Stimulated activated CD8-positive, alpha-beta memory T cell treated with anti-CD3 and anti-CD28 coated beads, Interleukin-7, amount 100 ng/mL, for 1 hour (primary cell): ENCODE results near the gene CYB5B.
"Not testable (repeated sequence)": the region's sequence is repeated elsewhere in the genome, so short reads cannot be mapped to it uniquely, and the experiment has no call there.

Experiments used
- DNase-seq, 2 donors: peaks; one replicate each; pipeline ENCODE4 v3.0.0-alpha.2; 2020; ENCODE audit warnings: low read depth in 2 of 2

CYB5B gene

GRCh38 chr16:69410219-69410990, 14.0 kb upstream of the CYB5B start:
- no peak for DNase-seq

GRCh38 chr16:69411064-69411985, 13.1 kb upstream of the CYB5B start:
- DNase-seq = no peak

DNA sequence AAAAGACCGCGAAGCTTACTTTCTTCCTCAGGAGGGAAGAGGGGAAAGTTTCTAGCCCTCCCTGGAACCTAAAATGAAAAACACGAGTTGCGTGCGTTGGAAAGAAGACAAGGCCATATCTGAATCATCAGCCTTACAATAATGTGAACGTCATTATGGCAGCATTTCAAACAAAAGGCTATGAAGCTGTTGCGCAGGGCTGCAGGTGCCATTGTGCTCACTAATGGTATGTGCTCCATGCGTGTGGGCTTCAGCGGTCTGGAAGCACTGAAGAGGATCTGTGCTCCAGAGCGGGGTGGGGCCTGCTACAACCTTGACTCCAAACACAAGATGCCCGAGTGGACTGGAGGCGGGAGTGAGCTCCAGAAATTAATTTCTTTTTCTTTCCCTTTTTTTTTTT, 12.1 kb upstream of the CYB5B start:
- DNase-seq = no peak

DNA sequence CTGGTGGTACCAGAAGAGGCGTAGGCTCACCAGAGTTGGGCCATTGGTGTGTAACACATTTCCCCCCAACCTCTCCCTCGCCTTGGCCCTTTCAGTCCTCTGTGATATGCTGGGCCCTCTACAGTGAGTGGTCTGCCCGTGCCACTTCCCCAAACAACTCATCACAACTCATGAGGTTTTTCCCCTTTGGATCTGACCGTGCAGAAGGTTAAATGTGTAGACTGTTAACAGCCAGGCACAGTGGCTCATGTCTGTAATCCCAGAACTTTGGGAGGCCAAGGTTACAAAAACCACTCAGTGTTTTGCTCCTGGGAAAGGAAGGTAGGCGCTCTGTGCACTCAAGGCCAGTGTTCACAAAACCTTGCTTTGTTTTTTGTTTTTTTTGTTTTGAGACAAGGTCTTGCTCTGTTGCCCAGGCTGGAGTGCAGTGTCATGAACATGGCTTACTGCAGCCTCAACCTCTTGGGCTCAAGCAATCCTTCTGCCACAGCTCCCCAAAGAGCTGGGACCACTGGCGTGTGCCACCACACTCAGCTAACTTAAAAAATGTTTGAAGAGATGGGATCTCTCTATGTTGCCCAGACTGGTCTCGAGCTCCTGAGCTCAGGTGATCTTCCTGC, 11.3 kb upstream of the CYB5B start:
- DNase-seq = no peak

DNA sequence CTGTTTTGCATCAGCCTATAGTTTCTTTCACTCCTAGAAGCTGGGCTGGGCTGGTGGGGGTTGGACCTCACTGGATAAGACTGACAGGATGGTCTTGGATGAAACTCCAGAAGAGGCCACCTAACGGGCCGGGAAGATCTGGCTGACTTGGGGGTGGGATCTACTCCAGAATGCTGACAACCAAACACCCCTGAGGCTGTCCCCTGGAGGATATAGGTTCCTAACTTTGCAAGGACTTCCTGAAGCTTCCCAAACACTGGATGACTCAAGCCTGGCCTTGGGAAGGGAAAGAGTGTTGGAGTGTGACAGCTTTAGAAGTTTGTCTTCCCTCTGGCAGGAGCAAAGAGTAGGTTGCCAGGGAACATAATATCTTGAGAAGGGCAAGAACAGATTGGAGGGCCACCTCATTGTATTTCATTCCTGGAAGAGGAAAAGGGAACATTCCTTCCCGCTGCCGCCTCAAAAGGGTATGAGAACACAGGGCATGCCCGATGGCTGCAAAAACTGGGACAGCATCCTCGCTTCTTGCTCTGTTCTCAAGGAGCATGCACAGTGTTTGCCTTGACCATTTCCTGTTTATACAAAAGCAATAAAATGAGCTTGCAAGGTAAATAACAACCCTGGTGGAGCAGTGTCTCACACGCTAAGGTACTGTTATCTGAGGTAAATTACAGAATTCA, 6.8 kb upstream of the CYB5B start:
- no peak for DNase-seq

DNA sequence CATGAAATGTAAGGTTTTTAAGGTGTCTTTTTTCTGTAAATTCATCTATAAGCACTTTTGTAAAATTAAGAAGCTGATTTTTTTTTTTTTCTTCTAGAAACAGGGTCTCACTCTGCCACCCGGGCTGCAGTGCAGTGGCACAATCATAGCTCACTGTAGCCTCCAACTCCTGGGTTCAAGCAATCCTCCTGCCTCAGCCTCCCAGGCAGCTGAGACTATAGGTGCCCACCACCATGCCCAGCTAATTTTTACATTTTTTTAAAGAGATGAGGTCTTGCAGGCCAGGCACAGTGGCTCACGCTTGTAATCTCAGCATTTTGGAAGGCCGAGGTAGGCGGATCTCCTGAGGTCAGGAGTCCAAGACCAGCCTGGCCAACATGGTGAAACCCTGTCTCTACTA, 4.5 kb upstream of the CYB5B start:
- DNase-seq = no peak

GRCh38 chr16:69423189-69423588, 1.2 kb upstream of the CYB5B start:
- no peak for DNase-seq

- no peak for DNase-seq
Observed at GRCh38 chr16:69424935-69425784, 741 bp downstream of the CYB5B start.

DNA sequence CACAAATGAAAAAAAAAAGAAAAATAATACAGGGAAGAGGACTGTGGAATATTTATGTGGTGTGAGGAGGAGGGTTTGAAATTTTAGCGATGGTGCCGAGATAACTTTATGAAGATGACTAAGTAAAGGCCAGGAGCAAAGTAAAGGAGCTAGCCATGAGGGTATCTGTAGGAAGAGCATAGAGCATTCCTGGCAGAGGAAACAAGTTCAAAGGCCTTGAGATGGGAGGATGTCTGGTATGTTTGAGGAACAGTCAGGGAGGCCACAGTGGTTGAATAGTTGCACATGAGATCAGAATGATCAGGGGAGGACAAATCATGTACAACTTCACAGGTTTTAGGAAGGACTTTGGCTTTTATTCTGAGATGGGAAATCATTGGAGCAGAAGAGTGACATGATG, 4.2 kb downstream of the CYB5B start:
- DNase-seq = no peak

DNA sequence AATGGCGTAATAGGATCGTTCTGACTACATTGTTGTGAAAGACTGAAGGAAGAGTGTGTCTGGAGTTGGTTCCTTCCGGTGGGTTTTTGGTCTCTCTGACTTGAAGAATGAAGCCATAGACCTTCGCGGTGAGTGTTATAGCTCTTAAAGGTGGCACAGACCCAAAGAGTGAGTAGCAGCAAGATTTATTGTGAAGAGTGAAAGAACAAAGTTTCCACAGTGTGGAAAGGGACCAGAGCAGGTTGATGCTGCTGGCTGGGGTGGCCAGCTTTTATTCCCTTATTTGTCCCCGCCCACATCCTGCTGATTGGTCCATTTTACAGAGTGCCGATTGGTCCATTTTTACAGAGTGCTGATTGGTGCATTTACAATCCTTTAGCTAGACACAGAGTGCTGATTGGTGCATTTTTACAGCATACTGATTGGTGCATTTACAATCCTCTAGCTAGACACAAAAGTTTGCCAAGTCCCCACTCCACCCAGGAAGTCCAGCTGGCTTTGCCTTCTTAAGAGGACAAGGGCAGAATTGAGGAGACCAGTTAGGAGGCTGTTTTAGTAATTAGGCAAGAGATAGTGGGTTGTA, 4.7 kb downstream of the CYB5B start:
- DNase-seq = not testable (repeated sequence)

- DNase-seq = no peak
Observed at GRCh38 chr16:69431948-69432468, 7.6 kb downstream of the CYB5B start.

GRCh38 chr16:69434066-69434465, 9.6 kb downstream of the CYB5B start:
- no peak for DNase-seq

DNA sequence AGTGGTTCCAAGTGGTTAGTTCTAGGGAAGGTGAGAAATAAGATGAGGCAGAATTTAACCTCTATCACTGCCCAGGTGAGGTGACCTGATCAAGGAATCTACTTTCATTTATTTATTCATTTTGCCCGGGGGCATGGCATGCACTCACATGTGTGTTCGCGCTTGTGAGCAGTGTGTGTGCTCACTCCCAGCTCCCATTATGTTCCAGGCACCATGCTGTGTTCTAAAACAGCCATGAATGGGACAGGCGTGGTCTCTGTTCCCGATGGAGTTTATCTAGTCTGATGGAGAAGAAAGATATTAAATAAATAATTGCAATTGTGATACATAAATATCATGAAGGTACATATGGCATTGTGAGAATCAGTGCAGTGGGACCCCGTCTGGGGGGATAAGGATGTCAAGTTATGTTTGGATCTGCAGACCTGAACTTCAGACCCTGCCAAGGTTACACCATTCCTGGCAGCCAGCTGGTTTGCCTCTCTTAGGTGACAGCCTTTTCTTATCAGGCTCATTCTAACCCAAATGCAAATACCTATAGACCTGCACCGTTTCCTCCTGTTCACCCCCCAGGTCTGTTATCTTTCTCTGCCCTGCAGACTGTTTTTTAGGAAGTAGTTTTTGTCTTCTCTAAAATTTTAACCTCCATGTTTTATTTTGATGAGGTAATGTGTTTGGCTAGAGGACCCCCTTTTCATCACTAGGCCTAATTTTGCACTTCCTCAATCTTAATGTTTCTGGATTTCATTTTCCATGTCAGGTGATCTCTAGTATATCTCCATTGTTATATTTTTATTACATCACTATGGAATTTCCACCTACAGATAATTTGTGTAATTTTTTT, 11.8 kb downstream of the CYB5B start:
- no peak for DNase-seq

DNA sequence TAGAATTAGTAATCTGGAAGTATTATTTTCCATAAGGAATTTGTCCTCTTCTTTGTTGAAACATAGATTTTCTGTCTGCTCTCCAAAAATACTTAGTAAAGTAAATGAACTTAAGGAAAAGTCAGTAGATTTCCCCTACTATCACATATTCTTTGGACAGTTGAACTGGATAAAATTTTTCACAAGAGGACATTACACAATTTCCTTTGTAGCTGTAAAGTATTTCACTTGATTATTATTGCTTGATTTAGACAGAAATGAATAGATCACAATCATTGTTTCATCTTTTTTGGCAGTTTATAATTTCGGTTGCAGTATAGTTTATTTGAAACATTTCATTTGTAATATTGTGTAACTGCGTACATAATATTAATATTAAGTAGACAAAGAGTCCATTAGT, 12.5 kb downstream of the CYB5B start:
- DNase-seq = no peak

- no peak for DNase-seq
Observed at GRCh38 chr16:69438465-69438864, 14.0 kb downstream of the CYB5B start.

- DNase-seq = no peak
Observed at GRCh38 chr16:69440250-69440649, 15.8 kb downstream of the CYB5B start.

GRCh38 chr16:69441030-69441429, 16.6 kb downstream of the CYB5B start:
- not testable (repeated sequence) for DNase-seq

DNA sequence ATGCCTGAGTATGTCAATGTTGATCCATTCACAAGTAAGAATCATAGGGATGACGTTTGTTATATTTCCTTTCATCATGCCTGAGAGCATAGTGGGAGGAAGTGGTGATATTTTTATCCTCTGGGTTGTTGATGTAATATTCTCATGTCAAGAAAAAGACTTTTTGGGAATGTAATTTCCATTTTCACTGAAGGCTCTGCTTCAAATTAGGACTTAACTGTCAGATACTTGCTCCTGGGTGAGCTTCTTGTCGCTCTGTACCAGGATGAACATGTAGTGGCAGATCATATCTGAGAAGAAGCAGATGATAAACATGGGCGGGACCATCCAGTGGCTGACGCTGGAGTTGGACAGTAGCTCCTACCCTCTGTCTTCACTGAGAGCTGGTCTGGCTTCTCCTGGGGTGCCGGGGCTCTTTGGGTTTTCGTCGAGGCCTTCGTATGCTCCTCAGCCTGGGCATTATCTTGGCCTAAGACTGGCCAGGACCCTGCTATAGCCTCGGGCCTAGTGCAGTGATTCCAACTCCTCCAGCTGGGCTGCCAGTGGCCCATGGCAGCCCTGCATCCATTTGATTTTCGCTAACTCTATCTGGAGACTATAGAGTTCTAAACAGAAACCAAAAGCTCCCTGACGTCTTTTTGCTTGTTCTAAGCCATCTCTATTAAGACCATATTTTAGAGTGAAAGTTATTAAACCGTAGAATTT, 19.7 kb downstream of the CYB5B start:
- DNase-seq = no peak
